ENCODE data around the gene CRIP1. TPM values are rescaled to one million over a fixed set of nuclear protein-coding genes. Genes with fewer than 3 reads are reported as not detected.

CRIP1 gene
- total RNA-seq, 3 donors from 2014 or later, result 24.1 to 32.8 (median 32.8) TPM

- Histone ChIP-seq H3K27me3 (no peaks in the 10 kb centered on the region), H3K4me1 (no peaks in the 10 kb centered on the region), H3K4me3 (no peak overlapping the region), H3K27ac (peak overlapping the region in 1 of 2 donors; percentile 0), H3K36me3 (no peaks in the 10 kb centered on the region), H3K9me3 (no peaks in the 10 kb centered on the region)
- intact Hi-C loops (cut with DNase I; ENCODE audit: low total_unique reads), result no loop called here
- DNase-seq (ENCODE audit: low spot score in 2 of 2), result peak; percentile 37 to 76
- TF ChIP-seq CTCF (IDR thresholded peaks at IDR 0.05) (peak; percentile 63 to 84 (median 79)), POLR2AphosphoS5 (IDR thresholded peaks at IDR 0.05) (no peak)
Measured at GRCh38 chr14:105448706-105449111, 38.0 kb upstream of the CRIP1 start.

- DNase-seq (ENCODE audit: low spot score in 2 of 2), result no peak
- TF ChIP-seq CTCF (IDR thresholded peaks at IDR 0.05), result no peak
- no peak for TF ChIP-seq POLR2AphosphoS5 (IDR thresholded peaks at IDR 0.05)
- TF ChIP-seq POLR2A (IDR thresholded peaks at IDR 0.05), result no peak
- Histone ChIP-seq H3K4me3 (no peak overlapping the region), H3K36me3 (no peaks in the 10 kb centered on the region), H3K27me3 (no peaks in the 10 kb centered on the region), H3K9me3 (no peaks in the 10 kb centered on the region), H3K27ac (no peak overlapping the region), H3K4me1 (no peaks in the 10 kb centered on the region)
- intact Hi-C loops (cut with DNase I; ENCODE audit: low total_unique reads), result no loop called here
Measured at GRCh38 chr14:105449276-105450122, 37.2 kb upstream of the CRIP1 start.

GRCh38 chr14:105450123-105450505 lies 36.6 kb upstream of the CRIP1 start:
- no peak for DNase-seq (ENCODE audit: low spot score in 2 of 2)
- H3K4me3 ChIP-seq, result no peak overlapping the region
- H3K4me1 ChIP-seq, result no peaks in the 10 kb centered on the region
- no peak overlapping the region for H3K27ac ChIP-seq
- no peaks in the 10 kb centered on the region for H3K36me3 ChIP-seq
- no peaks in the 10 kb centered on the region for H3K9me3 ChIP-seq
- TF ChIP-seq POLR2A (IDR thresholded peaks at IDR 0.05) (no peak), CTCF (IDR thresholded peaks at IDR 0.05) (no peak)
- H3K27me3 ChIP-seq, result no peaks in the 10 kb centered on the region
- intact Hi-C loops (cut with DNase I; ENCODE audit: low total_unique reads), result no loop called here

GRCh38 chr14:105450864-105451720 lies 35.6 kb upstream of the CRIP1 start:
- H3K27me3 ChIP-seq, result no peaks in the 10 kb centered on the region
- no peak overlapping the region for H3K4me3 ChIP-seq
- H3K36me3 ChIP-seq, result no peaks in the 10 kb centered on the region
- intact Hi-C loops (cut with DNase I; ENCODE audit: low total_unique reads), result no loop called here
- DNase-seq (ENCODE audit: low spot score in 2 of 2), result no peak
- no peaks in the 10 kb centered on the region for H3K4me1 ChIP-seq
- H3K9me3 ChIP-seq, result no peaks in the 10 kb centered on the region
- no peak overlapping the region for H3K27ac ChIP-seq
- no peak for TF ChIP-seq CTCF (IDR thresholded peaks at IDR 0.05)
- no peak for TF ChIP-seq POLR2A (IDR thresholded peaks at IDR 0.05)
- TF ChIP-seq POLR2AphosphoS5 (IDR thresholded peaks at IDR 0.05), result no peak

- H3K4me1 ChIP-seq, result no peaks in the 10 kb centered on the region
- peak overlapping the region in 1 of 2 donors; percentile 19 for H3K27ac ChIP-seq
- TF ChIP-seq CTCF (IDR thresholded peaks at IDR 0.05) (no peak), POLR2AphosphoS5 (IDR thresholded peaks at IDR 0.05) (peak in 1 of 3 donors; percentile 10)
- no peaks in the 10 kb centered on the region for H3K27me3 ChIP-seq
- no peaks in the 10 kb centered on the region for H3K36me3 ChIP-seq
- intact Hi-C loops (cut with DNase I; ENCODE audit: low total_unique reads), result no loop called here
- no peak overlapping the region for H3K4me3 ChIP-seq
- H3K9me3 ChIP-seq, result no peaks in the 10 kb centered on the region
- no peak for DNase-seq (ENCODE audit: low spot score in 2 of 2)
Measured at GRCh38 chr14:105452963-105453362, 33.7 kb upstream of the CRIP1 start.

Data from breast epithelium (tissue), 4 donors.